NCI-H345 treated with DMSO at 0.1 percent for 48 hours (cell line): ENCODE data around the gene NFATC1.

Experiments
- DNase-seq: peaks from one replicate; lab custom pipeline; 2025; ENCODE audit not compliant: unreplicated experiment; lab: John Stamatoyannopoulos, UW

The NFATC1 gene

GRCh38 chr18:79453816-79454735 lies 58.3 kb downstream of the NFATC1 start:
- DNase-seq, result no peak

GRCh38 chr18:79455261-79455660 lies 59.5 kb downstream of the NFATC1 start:
- DNase-seq, result no peak

- DNase-seq, result no peak
Measured at GRCh38 chr18:79456105-79456980, 60.6 kb downstream of the NFATC1 start.

GRCh38 chr18:79457239-79457638 lies 61.5 kb downstream of the NFATC1 start:
- no peak for DNase-seq

- DNase-seq, result no peak
Measured at GRCh38 chr18:79457652-79458051, 61.9 kb downstream of the NFATC1 start.

GRCh38 chr18:79458131-79458838 lies 62.6 kb downstream of the NFATC1 start:
- no peak for DNase-seq

GRCh38 chr18:79458917-79459803 lies 63.4 kb downstream of the NFATC1 start:
- no peak for DNase-seq

GRCh38 chr18:79459946-79460480 lies 64.3 kb downstream of the NFATC1 start:
- DNase-seq, result no peak

GRCh38 chr18:79460481-79461300 lies 65.0 kb downstream of the NFATC1 start:
- DNase-seq, result no peak

- no peak for DNase-seq
Measured at GRCh38 chr18:79461627-79462026, 65.9 kb downstream of the NFATC1 start.

GRCh38 chr18:79463424-79463960 lies 67.8 kb downstream of the NFATC1 start:
- DNase-seq, result no peak

- no peak for DNase-seq
Measured at GRCh38 chr18:79465392-79465991, 69.8 kb downstream of the NFATC1 start.

GRCh38 chr18:79466591-79466990 lies 70.9 kb downstream of the NFATC1 start:
- no peak for DNase-seq

- no peak for DNase-seq
Measured at GRCh38 chr18:79467126-79467525, 71.4 kb downstream of the NFATC1 start.

- no peak for DNase-seq
Measured at GRCh38 chr18:79468119-79468789, 72.5 kb downstream of the NFATC1 start.

GRCh38 chr18:79469309-79469708 lies 73.6 kb downstream of the NFATC1 start:
- DNase-seq, result no peak

GRCh38 chr18:79469751-79470505 lies 74.2 kb downstream of the NFATC1 start:
- DNase-seq, result no peak
